Brain microvascular endothelial cell (primary cell): ENCODE results near the gene CDH4.

Source experiments
- DNase-seq: peaks from one replicate; pipeline ENCODE4 v3.0.0-alpha.2; 2020
- H3K27ac ChIP-seq: fragments of 250-450 bp; sonication (Bioruptor Pico); 2 replicates; pipeline ENCODE4 v1.5.1; 2020; ENCODE audit warnings: mild to moderate bottlenecking, moderate library complexity
- H3K27me3 ChIP-seq: fragments of 250-450 bp; sonication (Bioruptor Pico); replicated peaks from 2 replicates; pipeline ENCODE4 v1.5.1; 2020; ENCODE audit warnings: mild to moderate bottlenecking
- H3K36me3 ChIP-seq: fragments of 250-450 bp; sonication (Bioruptor Pico); replicated peaks from 2 replicates; pipeline ENCODE4 v1.5.1; 2020; ENCODE audit warnings: mild to moderate bottlenecking
- H3K4me3 ChIP-seq: 2 replicates; pipeline ENCODE4 v1.5.1; 2011; ENCODE audit warnings: low read depth, mild to moderate bottlenecking, control low read depth, low read length, moderate library complexity
- in situ Hi-C: cut with HindIII; loops from 2 replicates; pipeline ENCODE4 v1.10.0; 2017; ENCODE audit warnings: low sequenced_read_pairs, low pct_ligation_motif_present
- TF ChIP-seq, protein P1 (sequence below): IDR thresholded peaks from 2 replicates; pipeline ENCODE4 v1.5.1; 2011; ENCODE audit warnings: low read depth, mild to moderate bottlenecking, moderate library complexity, low read length, control low read depth, inconsistent platforms; ENCODE audit errors: missing control alignments

The CDH4 gene

DNA sequence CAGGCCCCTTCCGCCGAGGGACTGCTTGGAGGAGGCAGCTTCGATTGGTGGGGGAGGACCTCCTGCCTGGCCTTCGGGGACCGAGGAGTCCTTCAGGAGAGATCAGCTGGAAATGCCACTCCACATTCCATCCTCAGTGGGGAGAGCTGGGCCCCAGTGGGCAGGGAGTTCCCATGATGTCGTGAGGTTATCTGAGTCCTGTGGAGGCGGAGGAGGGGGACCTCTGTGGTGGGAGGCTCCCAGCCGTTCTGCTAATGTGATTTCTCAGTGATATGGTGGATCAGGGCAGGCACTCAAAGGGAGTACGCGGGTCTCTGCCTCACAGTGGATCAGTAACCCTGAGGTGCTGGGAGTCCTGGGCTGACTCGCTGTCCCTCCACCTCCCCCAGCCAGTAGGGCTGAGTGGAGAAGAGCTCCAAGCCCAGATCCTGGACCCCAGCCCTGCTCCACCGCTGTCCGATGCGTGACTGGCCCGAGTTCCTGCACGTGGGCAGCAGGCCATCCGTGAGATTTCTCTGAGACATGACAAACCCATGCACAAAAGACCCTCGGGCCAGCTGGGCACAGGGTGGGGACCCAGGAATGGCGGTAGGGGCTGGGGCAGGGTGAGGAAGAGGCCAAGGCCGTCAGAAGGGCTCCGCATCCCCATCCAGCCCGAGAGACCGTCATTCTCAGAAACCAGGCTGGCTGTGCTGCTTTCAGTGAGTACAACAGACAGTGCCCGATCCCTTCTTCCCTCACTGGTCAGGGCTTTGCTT, 617.9 kb downstream of the CDH4 start:
- in situ Hi-C loops = no loop called here

DNA sequence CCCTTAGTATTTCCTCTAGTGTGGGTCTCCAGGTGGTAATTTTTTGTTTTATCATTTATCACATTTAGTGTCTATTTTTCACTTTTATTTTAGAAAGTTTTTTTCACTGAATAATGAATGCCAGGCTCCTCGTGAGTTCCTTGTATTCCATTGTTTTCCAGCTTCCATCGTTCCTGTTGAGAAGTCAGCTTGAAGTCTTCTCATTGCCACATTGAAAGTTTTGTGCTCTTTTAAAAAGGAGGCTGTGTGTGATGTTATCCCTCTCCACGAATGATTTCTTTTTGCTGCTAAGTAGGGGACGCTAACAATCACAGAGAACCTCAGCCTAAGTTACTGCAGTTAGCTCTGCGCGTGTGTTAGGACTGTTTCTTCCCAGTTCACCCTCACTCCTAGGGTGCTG, 619.1 kb downstream of the CDH4 start:
- TF ChIP-seq, protein P1, sequence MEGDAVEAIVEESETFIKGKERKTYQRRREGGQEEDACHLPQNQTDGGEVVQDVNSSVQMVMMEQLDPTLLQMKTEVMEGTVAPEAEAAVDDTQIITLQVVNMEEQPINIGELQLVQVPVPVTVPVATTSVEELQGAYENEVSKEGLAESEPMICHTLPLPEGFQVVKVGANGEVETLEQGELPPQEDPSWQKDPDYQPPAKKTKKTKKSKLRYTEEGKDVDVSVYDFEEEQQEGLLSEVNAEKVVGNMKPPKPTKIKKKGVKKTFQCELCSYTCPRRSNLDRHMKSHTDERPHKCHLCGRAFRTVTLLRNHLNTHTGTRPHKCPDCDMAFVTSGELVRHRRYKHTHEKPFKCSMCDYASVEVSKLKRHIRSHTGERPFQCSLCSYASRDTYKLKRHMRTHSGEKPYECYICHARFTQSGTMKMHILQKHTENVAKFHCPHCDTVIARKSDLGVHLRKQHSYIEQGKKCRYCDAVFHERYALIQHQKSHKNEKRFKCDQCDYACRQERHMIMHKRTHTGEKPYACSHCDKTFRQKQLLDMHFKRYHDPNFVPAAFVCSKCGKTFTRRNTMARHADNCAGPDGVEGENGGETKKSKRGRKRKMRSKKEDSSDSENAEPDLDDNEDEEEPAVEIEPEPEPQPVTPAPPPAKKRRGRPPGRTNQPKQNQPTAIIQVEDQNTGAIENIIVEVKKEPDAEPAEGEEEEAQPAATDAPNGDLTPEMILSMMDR = no peak
- no peak for DNase-seq
- no peaks in the 10 kb centered on the region for H3K27me3 ChIP-seq
- in situ Hi-C loops = no loop called here
- H3K36me3 ChIP-seq = no peaks in the 10 kb centered on the region
- H3K4me3 ChIP-seq = no peak overlapping the region
- no peak overlapping the region for H3K27ac ChIP-seq

More for the DNA sequence above, 617.9 kb downstream of the CDH4 start:
- Histone ChIP-seq H3K36me3 (no peaks in the 10 kb centered on the region), H3K4me3 (no peak overlapping the region), H3K27ac (no peak overlapping the region), H3K27me3 (no peaks in the 10 kb centered on the region)
- DNase-seq = no peak
- TF ChIP-seq, protein P1 = no peak

DNA sequence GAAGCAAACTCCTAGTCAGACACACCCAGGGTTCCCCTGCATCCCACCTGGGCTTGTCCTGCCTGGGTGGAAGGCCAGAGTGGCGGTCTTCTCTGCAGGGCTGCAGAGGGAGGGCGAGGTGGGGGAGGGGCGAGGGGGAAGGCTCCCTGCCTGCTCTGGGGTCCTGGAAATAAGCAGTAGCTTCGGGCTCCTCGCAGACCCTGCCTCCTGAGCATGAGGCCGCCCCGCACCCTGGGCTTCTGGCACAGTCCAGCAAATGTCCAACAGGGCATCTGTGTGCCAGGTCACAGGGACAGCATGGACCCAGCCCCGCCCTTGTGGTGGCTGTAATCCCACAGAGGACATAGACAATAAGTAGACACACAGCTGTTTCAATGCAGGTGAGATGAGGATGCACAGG, 619.9 kb downstream of the CDH4 start:
- no peaks in the 10 kb centered on the region for H3K27me3 ChIP-seq
- TF ChIP-seq, protein P1 = no peak
- H3K4me3 ChIP-seq = no peak overlapping the region
- H3K27ac ChIP-seq = no peak overlapping the region
- no peaks in the 10 kb centered on the region for H3K36me3 ChIP-seq
- in situ Hi-C loops = no loop called here
- no peak for DNase-seq

DNA sequence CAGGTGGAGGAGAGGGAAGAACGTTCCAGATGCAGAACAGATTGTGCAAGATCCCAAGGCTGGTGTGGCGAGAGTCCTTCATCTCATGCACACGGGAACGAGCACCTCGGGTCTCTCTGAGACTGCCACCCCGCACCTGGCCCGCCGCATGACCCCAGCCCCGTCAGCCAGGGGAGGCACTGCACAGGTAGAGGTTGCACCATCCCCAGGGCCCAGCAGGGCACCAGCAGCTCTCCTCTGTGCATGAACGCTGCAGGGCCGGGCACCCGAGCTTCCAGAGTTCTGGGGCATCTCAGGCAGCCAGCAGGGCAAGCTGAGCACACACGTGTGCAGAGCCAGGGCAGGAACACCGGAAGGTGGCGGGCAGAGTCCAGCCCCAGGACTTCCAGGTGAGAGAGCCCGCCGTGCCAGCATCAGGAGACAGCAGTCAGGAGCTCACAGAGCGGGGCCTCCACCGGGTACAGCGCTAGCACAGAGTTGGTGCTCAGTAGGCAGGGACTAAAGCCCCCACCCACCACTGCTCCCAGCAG, 620.4 kb downstream of the CDH4 start:
- TF ChIP-seq, protein P1 = no peak
- H3K27ac ChIP-seq = no peak overlapping the region
- in situ Hi-C loops = no loop called here
- DNase-seq = no peak
- H3K36me3 ChIP-seq = no peaks in the 10 kb centered on the region
- H3K4me3 ChIP-seq = no peak overlapping the region
- H3K27me3 ChIP-seq = no peaks in the 10 kb centered on the region

DNA sequence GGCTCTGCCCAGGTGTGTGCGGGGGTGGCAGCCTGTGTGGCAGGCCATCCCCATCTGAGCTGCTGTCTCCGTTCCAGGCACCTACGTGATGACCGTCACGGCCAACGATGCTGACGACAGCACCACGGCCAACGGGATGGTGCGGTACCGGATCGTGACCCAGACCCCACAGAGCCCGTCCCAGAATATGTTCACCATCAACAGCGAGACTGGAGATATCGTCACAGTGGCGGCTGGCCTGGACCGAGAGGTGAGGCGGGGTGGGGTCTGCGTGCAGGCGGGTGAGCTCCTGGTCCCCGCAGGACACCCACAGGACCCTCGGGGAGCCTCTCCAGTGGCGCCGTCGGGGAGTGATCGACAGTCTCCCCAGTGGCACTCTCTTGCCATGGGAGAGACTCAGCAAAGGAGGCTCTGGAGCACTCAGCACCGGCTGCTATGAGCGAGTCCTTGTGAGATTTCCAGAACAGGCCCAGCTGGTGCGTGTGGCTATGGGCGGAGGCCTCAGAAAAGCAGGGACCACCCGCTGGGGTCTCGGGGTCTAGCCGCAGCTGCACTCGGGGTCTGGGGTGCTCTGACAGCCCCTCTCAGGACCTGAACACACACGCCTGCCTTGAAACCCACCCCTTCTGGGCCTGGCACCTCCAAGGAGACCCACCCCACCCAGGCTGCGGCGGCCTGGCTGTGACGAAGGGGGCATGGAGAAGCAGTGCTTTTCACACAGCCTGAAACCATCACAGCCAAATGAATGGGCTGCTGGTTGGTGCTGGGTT, 621.8 kb downstream of the CDH4 start:
- TF ChIP-seq, protein P1 = no peak
- in situ Hi-C loops = no loop called here
- Histone ChIP-seq H3K27ac (no peak overlapping the region), H3K36me3 (no peaks in the 10 kb centered on the region), H3K27me3 (no peaks in the 10 kb centered on the region), H3K4me3 (no peak overlapping the region)
- no peak for DNase-seq
